GM19397 (cell line): Measurements from ENCODE around the gene RHEX.
"Not testable (repeated sequence)": the region's sequence is repeated elsewhere in the genome, so short reads cannot be mapped to it uniquely, and the experiment has no call there.

ENCODE experiments used
- ATAC-seq: cut with Tn5 transposase; IDR thresholded peaks from one replicate; pipeline ENCODE4 v1.9.1; 2021; ENCODE audit warnings: mild to moderate bottlenecking, moderate library complexity; ENCODE audit not compliant: unreplicated experiment

RHEX gene, protein sequence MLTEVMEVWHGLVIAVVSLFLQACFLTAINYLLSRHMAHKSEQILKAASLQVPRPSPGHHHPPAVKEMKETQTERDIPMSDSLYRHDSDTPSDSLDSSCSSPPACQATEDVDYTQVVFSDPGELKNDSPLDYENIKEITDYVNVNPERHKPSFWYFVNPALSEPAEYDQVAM

GRCh38 chr1:206052919-206053610 is at the start of gene RHEX:
TSS of gene RHEX (plus strand) at chr1:206053173. CDS start at chr1:206097829, 44,656 bp downstream.
- not testable (repeated sequence) for ATAC-seq

DNA sequence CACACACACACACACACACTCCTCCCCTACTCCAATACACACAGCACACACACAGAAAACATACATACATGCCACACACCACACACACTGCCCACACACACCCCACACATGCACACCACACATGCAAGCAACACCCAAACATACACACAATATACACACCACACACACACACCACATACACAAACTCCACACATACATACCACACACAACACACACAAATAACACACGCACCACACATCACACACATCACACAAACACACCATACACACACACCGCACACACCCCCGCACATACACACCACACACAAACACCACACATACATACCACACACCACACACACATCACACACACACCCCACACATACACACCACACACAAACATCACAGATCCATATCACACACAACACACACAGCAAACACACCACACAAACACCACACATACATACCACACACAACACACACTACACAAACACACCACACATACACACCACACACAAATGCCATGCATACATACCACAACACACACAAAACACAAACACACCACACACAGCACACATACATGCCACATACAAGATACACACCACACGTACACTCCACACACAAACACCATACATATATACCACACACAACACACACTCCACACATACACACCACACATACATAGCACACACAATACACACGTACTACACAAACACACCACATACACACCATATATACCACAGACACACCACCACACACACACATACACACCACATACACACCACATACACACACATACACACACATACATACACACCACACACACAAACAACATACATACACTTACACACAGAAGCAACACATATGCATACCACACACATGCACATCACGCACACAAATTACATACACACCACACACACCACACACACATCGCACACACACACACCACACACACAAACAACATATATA is 48.8 kb upstream of the RHEX start:
- no peak for ATAC-seq

GRCh38 chr1:206004826-206005225 is 48.1 kb upstream of the RHEX start:
- no peak for ATAC-seq

DNA sequence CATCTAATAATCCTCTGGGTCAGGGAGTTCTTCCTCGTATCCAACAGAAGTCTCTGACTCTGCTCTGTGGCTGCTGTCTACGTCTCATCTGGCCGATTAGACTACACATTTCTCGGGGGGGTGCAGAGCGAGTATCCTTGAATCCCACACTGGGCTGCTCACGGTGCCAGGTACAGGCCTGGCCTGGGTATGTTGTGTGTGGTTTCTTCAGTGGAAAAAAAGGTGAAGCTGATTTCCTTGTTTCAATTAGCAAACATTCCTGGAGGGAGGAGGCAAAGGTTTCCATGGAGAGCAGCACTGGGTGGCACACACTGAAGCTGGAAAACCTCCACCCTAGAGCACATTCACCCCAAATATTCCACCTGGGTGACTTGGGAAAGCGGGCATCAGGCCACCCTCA is 47.7 kb upstream of the RHEX start:
- ATAC-seq, result no peak

DNA sequence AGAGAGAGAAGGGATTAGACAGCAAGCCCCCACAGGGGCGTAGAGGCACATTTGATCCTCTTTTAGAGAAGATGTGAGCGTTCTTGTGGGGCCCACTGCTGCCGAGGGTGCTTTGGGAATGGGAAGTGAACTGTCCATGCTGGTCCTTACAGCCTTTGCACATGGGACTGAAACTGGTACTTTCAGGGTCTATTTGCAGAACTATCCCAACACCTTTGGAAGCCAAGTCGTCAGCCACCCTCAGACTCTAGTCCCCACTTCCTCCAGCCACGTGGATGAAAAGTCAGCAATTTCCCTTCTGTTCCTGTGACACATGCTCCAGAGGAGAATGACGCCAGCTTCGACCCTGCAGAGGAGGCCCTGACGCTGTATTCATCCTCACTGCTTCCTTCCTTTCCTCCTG is 47.2 kb upstream of the RHEX start:
- ATAC-seq, result no peak

GRCh38 chr1:206006946-206007345 is 46.0 kb upstream of the RHEX start:
- ATAC-seq, result no peak

- no peak for ATAC-seq
These were observed 42.9 kb upstream of the RHEX start for GRCh38 chr1:206010060-206010459.

DNA sequence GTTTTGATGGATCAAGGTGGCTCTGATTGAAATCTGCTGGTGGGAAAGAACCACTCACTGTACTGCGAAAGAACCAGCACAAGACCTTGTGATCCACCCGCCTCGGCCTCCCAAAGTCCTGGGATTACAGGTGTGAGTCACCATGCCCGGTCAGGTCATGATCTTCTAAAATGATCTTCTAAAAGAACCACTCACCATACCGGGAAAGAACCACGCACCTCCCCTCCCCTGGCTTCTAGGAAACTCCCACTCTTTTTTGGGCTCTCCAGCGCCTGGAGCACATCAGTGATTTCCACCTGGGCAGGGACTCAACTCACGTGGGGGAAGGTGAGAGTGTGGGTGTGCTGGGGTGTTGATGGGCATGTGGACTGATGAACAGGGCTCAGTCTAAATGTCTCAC is 41.9 kb upstream of the RHEX start:
- no peak for ATAC-seq

DNA sequence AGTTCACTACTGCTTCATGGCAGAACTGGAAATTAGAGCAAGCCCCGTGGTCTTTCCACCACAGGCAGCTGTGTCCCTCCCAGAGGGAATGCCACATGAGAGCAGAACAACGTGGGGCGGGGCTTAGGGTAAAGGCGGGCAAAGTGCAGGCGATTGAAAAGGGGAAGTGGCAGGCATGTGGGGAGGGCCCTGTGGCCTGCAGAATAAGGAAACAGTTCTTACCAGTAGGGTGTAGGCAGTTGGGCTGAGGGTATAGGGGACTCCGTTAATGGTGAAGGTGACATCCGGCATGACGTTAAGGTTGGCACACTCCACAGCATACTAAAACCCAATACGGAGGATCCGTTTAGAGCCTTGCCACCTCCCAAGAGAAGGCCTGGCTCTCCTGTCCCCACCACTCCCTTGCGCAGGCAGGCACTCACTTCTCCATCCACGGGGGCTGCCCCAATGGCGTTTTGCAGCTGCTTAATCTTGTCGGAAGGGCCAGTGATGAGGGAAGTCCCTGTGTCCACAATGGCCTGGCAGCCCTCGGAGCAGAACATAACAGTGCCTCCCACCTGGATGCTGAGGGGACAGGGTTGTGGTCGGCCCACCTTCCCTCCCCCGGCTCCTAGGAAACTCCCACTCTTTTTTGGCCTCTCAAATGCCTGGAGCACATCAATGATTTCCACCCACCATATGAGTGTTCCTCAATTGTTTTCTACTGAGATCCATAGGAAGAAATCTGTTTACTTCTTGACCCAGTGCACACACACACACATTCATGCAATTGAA is 40.7 kb upstream of the RHEX start:
- ATAC-seq, result peak; percentile 94

DNA sequence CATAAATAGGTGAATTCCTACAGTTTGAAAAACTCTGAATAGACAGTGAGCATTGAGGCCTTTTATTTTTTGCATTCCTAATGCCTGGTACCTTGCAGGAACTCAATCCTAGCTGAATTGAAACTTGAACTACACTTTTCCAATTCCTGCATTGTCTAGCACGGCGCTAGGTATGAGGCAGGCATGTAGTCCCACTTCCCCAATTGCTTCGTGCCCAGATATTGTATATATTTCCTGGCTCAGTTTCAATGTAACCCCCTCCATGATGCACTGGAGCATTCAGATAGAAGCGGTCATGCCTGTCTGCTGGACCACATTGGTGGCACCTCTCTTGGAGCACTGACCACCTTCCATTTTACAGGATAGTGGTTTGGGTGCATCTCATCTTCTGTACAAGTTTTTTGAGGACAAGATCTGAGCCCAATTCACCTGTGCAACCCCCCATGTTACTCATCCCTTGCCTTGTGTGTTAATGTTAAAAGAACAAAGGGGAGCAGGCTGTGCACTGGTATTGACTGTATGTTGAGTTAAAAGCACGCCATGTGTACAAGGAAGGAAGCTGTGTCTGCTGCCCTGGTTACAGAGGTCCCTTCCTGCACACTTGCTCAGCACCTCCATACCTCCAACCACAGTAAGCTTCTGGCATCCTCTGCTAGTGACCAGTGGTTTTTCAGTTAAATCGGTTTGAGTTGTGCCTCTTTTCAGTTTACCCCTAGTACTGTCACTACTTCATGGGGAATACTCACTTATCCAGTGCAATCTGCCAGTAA is 39.8 kb upstream of the RHEX start:
- no peak for ATAC-seq

DNA sequence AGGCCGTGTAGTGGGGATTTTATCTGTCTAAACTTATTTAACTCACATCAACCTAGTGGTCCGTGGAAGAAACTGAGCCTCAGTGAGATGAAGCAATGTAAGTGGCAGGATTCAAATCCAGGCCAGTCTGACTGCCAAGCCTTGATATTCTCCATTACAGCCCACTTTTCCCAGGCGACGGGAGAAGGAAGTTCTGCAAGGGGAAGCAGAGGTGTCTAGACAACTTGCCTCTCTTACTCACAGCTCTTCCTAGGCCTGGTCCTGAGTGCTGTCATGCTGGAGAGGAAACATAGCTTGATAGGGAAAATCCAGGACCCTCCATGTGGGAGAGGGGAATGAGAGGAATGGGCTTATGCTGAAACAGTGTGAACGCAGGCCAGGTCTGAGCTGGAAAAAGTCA is 38.4 kb upstream of the RHEX start:
- no peak for ATAC-seq

DNA sequence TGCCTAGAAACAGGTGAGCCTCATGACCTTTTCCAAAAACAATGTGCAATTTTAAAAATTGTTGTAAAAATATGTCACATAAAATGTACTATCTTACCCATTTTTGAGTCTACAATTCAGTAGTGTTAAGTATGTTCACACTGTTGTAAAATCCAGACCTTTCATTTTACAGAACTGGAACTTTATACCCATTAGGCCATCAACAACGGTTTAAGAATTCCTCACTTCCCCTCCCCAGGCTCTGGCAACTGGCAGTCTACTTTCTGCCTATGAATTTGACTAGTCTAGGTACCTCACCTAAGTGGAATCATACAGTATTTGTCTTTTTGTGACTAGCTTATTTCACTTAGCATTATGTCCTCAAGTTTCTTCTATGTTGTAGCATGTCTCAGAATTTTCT is 37.9 kb upstream of the RHEX start:
- ATAC-seq, result no peak

DNA sequence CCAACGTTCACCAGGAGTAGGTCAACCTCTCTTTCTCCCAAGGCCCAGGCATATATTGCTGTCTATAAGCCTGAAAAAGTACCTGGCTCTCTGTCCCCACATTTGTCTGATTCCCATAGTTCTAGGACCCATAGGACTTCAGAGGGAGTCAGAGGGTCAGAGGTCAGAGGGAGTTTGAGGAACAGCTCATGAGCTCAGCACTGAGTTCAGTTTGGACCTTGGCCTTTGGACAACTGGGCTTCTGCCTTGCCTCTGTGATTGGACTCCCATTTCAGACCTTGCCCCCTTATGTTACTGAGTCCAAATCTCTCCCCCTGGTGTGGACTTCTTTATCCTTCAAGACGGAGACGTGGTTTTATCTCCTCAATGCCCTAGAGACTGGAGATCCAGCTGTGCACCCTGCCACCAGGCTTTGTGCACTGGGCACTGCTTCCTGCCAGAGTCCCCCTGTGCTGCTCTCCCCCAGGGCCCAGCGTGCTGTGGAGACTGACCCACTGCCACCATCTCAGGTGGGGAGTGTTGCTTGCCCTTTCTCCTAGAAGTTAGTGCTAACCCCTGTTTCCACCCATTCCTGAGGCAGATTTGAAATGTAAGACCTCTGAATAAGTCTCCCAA is 32.5 kb upstream of the RHEX start:
- no peak for ATAC-seq

DNA sequence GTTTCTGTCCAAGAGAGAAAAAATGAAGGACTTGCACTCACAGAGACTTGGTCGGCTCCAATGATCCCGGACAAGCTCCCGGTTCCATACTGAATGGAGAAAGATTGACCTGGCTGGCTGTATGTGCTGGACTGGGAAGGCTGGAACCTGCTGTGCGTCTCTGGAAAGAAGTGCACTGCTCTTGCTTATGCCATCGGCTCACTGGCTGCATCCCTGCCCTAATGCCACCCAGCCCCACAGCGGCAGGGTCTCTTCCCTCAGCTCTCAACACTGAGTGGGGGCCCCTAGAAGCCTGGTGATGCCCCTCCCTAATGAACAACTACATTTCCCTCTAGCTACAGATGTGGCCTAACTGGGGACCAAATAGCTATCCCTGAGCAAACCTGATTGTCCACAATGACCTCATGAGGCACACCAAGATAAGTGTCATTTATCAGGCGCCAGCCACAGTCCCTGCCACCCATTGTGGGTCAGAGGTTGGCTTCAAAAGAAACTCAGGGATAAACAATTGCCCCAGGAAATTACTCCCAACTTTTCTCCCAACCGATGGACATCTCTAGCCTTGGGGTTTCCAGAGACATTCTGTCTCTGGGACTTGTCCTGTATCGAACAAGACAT is 31.9 kb upstream of the RHEX start:
- no peak for ATAC-seq

GRCh38 chr1:206021626-206022365 is 31.2 kb upstream of the RHEX start:
- ATAC-seq, result no peak

- no peak for ATAC-seq
These were observed 30.2 kb upstream of the RHEX start for GRCh38 chr1:206022766-206023165.

DNA sequence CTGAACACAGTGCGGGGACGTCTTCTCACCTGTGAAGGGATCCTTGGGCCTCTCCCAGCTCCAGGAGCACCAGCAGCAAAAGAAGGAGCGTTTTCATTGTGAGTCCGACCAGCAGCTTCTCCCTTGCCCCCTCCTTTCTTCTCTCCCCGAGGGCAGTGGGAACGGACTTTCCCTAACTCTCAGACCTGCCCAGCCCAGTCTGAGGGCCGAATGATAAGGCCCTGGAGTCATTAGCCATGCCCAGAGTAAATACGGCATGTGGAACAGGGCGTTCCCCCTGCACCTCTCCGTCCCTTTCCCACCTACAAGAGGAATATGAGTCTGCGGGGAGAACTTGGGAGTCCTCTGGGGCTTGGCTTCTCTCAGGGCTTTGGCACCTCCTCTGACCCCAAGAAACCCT is 29.3 kb upstream of the RHEX start, which contains the start of gene CTSE:
Gene CTSE (minus strand): TSS at position 201 of the 400 bp plus-strand sequence. CDS start 104 bp downstream, at position 97.
- ATAC-seq, result no peak

GRCh38 chr1:206025283-206025820 is 27.6 kb upstream of the RHEX start:
- no peak for ATAC-seq
